Adipocyte (in vitro differentiated cells): ENCODE measurements around the gene ACTC1.

ENCODE experiments used
- DNase-seq: peaks from one replicate; pipeline ENCODE4 v3.0.0-alpha.2; 2015; ENCODE audit warnings: low read depth
- H3K27me3 ChIP-seq: replicated peaks from 2 replicates; pipeline ENCODE4 v1.7.0; 2013; ENCODE audit warnings: mild to moderate bottlenecking, low read length, moderate library complexity; ENCODE audit not compliant: control insufficient read depth, insufficient read depth
- H3K36me3 ChIP-seq: 2 replicates; pipeline ENCODE4 v1.7.0; 2013; ENCODE audit warnings: low read length, mild to moderate bottlenecking, moderate library complexity; ENCODE audit not compliant: control insufficient read depth, insufficient read depth, severe bottlenecking
- H3K4me1 ChIP-seq: 2 replicates; pipeline ENCODE4 v1.7.0; 2013; ENCODE audit warnings: mild to moderate bottlenecking, low read length, moderate library complexity; ENCODE audit not compliant: control insufficient read depth, insufficient read depth
- H3K4me3 ChIP-seq: 2 replicates; pipeline ENCODE4 v1.7.0; 2013; ENCODE audit warnings: mild to moderate bottlenecking, low read length, moderate library complexity
- H3K9ac ChIP-seq: 2 replicates; pipeline ENCODE4 v1.7.0; 2013; ENCODE audit warnings: mild to moderate bottlenecking, low read length, moderate library complexity
- H3K9me3 ChIP-seq: 2 replicates; pipeline ENCODE4 v1.7.0; 2013; ENCODE audit warnings: mild to moderate bottlenecking, low read length, moderate library complexity; ENCODE audit not compliant: control insufficient read depth

The ACTC1 gene

DNA sequence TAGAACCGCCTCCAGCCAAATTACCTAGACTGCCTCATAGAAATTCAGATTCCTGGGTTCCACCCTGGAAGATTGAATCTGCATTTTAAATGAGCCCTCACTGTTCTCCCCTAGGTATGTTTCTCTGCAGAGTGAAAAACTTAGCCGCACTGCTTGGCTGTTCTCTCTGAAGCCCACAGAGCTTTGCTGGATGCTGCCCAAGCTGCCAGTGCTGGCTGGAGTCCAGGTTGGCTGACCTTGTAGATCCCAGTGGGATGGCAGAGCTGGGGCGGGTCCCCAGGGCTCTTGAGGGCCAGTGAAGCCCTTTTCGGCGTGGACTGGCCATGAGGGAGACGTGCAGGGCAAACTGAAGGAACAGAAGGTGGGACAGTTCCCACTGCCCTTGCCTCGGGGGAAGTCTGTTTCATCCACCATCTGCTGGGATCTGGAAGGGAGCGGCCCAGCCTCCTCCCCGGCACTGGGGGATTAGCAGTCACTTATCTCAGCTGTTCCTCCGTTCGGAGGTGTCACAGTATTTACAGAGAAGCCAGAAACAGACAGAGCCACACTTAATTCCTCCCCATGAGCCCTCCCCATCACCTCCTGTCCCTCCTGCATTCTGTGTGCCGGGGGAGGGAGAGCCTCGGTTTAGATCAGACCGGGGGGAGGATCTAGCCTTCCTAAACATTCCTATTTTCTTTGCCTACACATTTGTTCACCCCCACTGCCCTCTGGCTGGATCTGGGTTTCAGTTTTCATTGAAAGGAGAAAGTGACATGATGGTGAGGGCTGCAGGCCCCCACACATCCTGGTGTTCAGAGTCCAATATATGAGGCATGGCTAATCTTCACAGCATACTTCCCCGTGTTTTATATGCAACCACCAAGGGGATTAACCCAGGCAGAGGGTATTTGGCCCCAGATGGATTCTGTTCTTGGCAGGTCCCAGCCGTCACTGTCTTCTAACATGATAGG is 4.1 kb upstream of the ACTC1 start:
- Histone ChIP-seq H3K4me1 (peaks cover 7% of the 10 kb centered on the region), H3K36me3 (no peaks in the 10 kb centered on the region), H3K9me3 (no peaks in the 10 kb centered on the region), H3K9ac (no peak overlapping the region), H3K4me3 (no peak overlapping the region), H3K27me3 (peaks cover 3% of the 10 kb centered on the region)
- DNase-seq, result peak; percentile 36

DNA sequence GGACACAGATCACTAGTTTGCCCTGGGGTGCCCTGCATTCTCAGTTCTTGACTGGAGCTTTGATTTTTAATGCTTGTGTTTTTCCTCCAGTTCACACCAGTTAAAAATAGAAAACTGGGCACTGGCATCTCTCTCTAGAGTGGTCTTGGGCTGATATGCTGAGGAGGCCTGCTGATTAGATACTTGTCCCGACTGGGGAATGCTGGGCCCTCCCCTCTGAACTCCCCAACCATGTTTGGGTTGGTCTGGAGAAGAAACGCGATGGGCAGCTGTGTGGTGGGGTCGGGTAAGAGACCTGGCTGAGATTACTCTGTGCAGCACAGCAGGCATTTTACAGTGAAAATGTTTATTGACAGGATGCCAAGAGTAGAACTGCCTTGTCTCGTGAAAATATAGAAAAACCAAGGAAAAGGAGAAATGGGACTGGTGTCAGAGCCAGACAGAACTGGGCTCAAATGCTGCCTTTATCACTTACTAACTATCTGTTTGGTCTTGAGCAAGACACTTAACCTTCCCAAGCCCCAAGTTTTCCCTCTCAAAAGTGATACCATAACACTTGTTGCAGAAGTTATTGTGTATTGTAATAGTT is 1.6 kb upstream of the ACTC1 start:
- peaks cover 17% of the 10 kb centered on the region for H3K27me3 ChIP-seq
- peaks cover 7% of the 10 kb centered on the region for H3K4me1 ChIP-seq
- no peak overlapping the region for H3K4me3 ChIP-seq
- H3K36me3 ChIP-seq, result no peaks in the 10 kb centered on the region
- no peak overlapping the region for H3K9ac ChIP-seq
- H3K9me3 ChIP-seq, result no peaks in the 10 kb centered on the region
- no peak for DNase-seq

DNA sequence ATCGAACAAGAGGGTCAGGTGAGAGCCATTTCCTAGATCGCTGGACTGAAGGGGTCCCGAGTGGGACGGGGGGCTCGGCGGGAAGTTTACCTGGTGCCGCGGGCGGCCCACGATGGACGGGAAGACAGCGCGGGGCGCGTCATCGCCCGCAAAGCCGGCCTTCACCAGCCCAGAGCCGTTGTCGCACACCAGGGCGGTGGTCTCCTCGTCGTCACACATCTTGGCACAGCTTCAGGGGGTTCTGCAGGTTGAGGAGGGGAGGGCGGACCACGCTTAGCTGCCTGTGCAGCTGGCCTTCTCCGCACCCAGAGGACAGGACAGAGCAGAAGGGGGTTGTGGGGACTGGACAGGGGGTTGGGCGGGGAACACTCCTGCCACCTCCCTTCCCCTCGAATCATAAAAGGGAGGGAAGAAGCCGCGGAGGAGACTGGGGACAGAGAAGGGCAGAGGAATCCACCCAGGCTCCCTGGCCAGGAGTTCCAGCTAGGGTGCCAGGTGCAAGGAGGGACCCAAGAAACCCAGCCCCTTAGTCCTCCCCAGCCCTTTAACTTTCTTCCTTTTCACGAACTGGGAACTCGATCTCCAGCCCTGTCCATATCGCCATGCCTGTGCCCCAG is 651 bp downstream of the ACTC1 start:
- Histone ChIP-seq H3K4me3 (peak overlapping the region; percentile 61), H3K9me3 (no peaks in the 10 kb centered on the region), H3K36me3 (no peaks in the 10 kb centered on the region), H3K27me3 (peaks cover 17% of the 10 kb centered on the region), H3K4me1 (peaks cover 7% of the 10 kb centered on the region), H3K9ac (peak overlapping the region; percentile 53)
- DNase-seq, result no peak

DNA sequence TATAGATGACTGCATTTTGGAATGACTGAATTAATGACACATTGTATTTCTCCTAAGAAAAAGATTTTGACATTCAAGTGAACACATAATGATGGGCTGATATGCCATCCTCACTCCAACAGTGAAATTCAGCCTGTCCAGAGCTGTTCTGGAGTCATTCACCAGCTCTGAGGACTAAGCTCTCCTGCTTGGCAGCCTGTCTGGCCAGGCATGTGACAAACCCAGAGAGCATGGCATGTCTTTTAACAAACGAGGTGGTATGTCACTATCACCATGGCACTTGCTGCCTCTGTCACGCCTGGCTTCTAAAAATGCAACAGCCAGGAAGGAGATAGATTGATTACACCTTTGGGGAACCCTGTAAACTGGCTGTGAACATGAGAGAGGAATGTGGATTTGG is 1.4 kb downstream of the ACTC1 start:
- peaks cover 22% of the 10 kb centered on the region for H3K27me3 ChIP-seq
- H3K4me3 ChIP-seq, result no peak overlapping the region
- no peaks in the 10 kb centered on the region for H3K36me3 ChIP-seq

DNA sequence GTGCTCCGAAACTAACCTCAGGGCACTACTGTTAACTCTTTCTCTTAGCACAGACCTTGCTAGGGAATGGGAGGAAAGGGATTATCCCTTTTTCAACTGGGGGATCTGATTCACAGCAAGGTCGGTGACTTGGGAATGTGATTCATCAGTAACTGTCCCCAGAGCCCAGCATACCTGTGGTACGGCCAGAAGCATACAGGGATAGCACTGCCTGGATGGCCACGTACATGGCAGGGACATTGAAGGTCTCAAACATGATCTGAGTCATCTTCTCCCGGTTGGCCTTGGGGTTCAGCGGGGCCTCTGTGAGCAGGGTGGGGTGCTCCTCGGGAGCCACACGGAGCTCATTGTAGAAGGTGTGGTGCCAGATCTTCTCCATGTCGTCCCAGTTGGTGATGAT is 2.3 kb downstream of the ACTC1 start:
- DNase-seq, result no peak
- Histone ChIP-seq H3K9ac (no peak overlapping the region), H3K27me3 (peaks cover 29% of the 10 kb centered on the region), H3K36me3 (no peaks in the 10 kb centered on the region), H3K4me3 (no peak overlapping the region), H3K9me3 (no peaks in the 10 kb centered on the region), H3K4me1 (peaks cover 3% of the 10 kb centered on the region)

More for the DNA sequence above, 1.4 kb downstream of the ACTC1 start:
- Histone ChIP-seq H3K4me1 (peaks cover 3% of the 10 kb centered on the region), H3K9ac (no peak overlapping the region), H3K9me3 (no peaks in the 10 kb centered on the region)
- no peak for DNase-seq

DNA sequence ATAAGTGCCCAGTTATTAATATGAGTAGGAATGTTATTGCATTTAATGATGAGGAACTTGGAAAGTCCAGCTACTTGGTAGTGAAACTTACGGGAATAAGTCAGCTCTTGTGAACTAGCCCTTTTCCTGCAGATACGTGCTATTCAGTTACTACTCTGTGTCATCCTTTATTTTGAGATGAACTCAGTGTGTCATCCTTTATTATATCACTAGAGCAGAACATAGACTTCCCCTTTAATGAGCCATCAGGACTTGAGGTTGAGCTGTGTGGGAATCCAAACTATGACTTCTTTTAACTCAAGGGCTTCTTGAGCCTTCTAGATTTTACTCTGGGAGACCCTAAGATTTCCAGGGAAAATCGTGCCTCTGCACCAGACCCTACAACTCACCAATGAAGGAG is 3.6 kb downstream of the ACTC1 start:
- peaks cover 32% of the 10 kb centered on the region for H3K27me3 ChIP-seq
- no peaks in the 10 kb centered on the region for H3K9me3 ChIP-seq
- no peak overlapping the region for H3K9ac ChIP-seq
- no peak overlapping the region for H3K4me3 ChIP-seq
- H3K36me3 ChIP-seq, result no peaks in the 10 kb centered on the region
- H3K4me1 ChIP-seq, result peaks cover 3% of the 10 kb centered on the region
- DNase-seq, result no peak

DNA sequence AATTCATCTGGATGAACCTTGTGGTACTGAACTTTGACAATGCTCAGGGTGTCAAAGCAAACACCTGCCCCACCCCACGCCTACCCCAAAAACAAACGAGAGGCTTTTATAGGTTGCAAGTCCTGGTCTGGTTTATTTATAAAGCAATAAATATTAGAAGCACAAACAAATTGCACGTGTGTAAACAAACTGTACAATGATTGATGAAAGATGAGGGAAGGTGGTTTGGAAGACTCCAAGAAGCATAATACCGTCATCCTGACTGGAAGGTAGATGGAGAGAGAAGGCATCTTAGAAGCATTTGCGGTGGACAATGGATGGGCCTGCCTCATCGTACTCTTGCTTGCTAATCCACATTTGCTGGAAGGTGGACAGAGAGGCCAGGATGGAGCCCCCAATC is 5.2 kb downstream of the ACTC1 start:
- Histone ChIP-seq H3K27me3 (peaks cover 43% of the 10 kb centered on the region), H3K9me3 (no peaks in the 10 kb centered on the region), H3K9ac (no peak overlapping the region), H3K4me1 (peaks cover 3% of the 10 kb centered on the region), H3K4me3 (no peak overlapping the region), H3K36me3 (no peaks in the 10 kb centered on the region)
- DNase-seq, result no peak

DNA sequence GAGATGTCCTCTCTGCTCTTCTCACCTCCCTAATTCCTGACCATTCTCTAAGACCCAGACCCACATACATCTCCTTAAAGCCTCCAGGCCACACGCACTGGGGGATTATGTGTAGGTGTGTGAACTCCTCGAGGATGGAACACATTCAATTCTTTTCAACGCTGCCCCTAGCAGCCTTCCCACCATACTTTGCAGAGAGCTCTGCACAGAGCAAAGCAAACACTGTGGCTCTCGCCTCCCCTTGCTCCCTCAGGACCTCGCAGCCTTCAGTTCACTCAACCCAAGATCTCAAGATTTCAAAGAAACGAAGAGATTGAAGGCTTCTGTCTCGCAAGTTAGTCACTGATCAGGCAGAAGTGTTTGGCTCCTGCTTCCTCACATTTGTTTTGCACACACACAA is 6.0 kb downstream of the ACTC1 start:
- Histone ChIP-seq H3K27me3 (peaks cover 47% of the 10 kb centered on the region), H3K9me3 (no peaks in the 10 kb centered on the region), H3K4me1 (no peaks in the 10 kb centered on the region), H3K4me3 (no peak overlapping the region), H3K9ac (no peak overlapping the region), H3K36me3 (no peaks in the 10 kb centered on the region)
- DNase-seq, result no peak

DNA sequence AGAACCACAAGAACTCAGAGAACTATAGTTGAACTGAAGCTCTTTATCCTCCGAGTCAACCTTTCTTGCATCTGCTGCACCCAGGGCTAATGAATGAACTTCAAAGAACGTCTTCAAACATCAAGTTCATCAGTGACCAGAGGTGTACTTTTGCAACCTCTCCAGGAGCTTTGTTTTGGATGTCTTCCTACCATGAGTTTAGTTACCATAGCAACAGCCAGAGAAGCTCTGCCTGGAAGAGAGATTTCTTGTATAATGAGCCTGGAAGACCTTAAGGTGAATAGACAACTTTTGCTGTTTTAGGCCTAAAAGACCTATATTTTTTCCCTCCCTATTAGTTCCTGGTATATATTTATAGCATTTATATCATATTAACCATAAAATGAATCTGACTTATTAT is 9.1 kb downstream of the ACTC1 start:
- H3K27me3 ChIP-seq, result peaks cover 45% of the 10 kb centered on the region
- DNase-seq, result no peak
- H3K4me3 ChIP-seq, result no peak overlapping the region
- H3K4me1 ChIP-seq, result no peaks in the 10 kb centered on the region
- peaks cover 2% of the 10 kb centered on the region for H3K9me3 ChIP-seq
- H3K9ac ChIP-seq, result no peak overlapping the region
- no peaks in the 10 kb centered on the region for H3K36me3 ChIP-seq

DNA sequence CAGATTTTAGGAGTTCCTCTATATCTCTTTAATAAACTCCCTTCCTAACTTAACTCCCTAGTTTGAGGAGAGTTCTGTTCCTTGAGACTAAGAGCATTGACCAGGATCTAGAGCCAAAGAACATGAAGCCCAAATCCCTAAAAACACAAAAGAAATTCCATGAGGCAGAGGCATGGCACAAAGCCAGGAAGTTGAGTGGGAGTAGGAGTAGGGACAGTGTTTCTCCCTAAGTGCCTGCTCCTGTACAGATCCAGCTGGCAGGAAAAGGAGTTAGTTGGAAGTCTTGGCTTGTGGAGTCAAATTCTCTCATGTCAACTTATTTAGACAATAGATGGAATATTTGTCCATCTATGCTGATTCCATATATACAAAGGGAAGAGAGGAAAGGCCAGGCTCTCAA is 11.4 kb downstream of the ACTC1 start:
- H3K9me3 ChIP-seq, result peaks cover 8% of the 10 kb centered on the region
- H3K4me3 ChIP-seq, result no peak overlapping the region
- peaks cover 40% of the 10 kb centered on the region for H3K27me3 ChIP-seq
- H3K36me3 ChIP-seq, result no peaks in the 10 kb centered on the region
- H3K4me1 ChIP-seq, result no peaks in the 10 kb centered on the region
- DNase-seq, result no peak
- H3K9ac ChIP-seq, result no peak overlapping the region

DNA sequence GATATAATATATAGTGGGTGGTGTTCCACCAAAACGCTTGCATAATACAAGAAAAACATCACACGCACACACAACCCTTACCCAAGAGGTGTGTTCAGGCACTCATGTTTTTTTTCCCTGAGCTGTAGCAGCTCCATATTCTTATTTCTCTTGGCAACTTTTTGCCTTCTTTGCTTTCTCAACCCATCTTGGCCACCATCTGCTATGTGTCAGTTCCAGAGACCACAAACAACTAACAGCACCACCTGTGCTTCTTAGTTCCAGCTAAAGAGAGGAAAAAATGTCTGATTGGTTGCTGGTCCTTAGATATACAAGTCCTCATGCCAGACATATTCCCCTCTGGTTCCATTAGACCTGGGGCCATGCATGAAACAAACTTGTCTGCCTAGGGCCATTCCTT is 11.9 kb downstream of the ACTC1 start:
- H3K4me1 ChIP-seq, result no peaks in the 10 kb centered on the region

More for the DNA sequence above, 11.9 kb downstream of the ACTC1 start:
- Histone ChIP-seq H3K4me3 (no peak overlapping the region), H3K36me3 (no peaks in the 10 kb centered on the region), H3K9me3 (peaks cover 8% of the 10 kb centered on the region), H3K27me3 (peaks cover 37% of the 10 kb centered on the region), H3K9ac (no peak overlapping the region)
- no peak for DNase-seq
